ENCODE results near the gene FAM43A.

The FAM43A gene

DNA sequence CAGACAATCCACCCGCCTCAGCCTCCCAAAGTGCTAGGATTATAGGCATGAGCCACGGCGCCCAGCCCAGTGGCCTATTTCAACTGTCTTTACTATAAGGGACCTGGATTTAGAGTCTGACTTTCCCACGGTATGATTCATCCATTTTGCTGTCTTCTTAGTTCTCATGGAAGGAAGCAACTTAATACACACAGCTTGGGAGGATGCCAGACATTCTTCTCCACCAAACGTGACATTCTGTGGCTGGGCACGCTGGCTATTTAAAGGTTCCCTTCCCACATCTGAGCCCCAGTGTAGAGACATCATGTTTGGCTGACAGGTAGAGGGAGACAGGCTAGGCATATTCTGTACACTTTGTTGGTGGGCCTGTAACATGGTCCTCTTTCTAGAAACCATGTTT lies 26.2 kb downstream of the FAM43A start:
- DNase-seq: no peak

DNA sequence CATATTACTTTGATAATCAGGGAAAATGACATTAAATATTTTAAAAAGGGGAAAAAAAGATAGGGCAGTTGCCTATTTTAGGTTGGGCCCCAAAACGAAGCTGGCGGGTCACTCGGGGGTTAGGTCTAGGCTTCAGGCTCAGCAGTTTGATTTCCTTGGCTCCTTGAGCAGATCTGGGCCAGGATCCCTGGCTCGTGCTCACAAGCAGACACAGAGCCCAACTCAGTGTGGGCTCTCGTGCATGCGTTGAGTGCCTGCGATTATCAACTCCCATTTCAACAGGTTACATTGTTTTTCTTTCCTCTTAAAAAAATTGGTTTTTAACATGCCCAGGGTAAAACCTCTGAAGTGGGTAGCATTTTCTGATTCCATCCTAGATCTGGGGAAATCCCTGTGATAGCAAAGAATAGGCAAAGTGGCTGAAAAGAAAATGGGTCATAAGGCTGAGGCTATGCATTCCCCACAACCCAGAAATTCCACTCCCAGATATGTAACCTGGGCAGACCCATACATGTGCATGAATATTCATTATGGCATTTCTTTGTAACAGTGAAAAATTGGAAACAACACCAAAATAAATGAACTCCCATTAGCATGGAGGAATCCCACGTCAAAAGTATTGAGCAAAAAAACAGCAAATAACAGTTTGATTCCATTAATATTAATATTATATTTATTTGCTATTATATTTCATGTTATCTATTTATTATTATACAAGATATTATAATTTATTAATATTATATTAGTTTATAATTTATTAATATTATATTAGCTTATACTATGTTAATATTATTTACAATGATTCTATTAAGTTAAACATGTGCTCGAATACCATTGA lies 27.8 kb downstream of the FAM43A start:
- DNase-seq: no peak

DNA sequence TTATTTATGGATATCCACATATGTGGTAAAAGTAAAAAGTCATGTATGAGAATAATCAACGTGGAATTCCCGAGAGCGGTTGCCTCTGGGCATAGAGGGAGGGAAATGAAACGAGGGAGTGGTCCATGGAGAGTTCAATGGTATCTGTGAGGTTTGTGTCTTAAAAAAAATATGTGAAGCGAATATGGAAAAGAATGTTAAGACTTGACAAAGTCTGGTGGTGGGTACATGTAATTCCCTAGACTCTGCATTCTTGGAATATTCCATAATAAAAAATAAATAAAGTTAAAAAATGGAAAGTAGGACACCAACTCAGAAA lies 28.4 kb downstream of the FAM43A start:
- no peak for DNase-seq

DNA sequence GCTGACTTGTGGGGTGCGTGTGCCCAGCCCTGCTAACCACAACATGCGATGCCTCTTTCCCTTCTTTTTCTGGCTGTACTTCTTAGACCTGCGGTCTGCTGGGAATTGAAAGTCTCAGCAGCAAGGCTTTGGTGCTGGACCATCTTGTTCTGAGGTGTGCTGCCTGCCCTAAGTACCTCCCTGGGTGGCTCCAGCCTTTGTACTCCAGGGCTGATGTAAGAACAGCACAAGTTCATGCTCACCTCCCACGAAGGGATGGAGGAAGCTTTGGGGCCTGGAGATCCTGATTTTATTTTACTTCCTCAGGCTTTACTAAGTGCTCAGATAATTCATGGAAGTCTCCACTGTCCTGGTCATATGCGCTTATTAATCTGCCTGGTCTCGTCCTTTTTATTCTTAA lies 28.9 kb downstream of the FAM43A start:
- DNase-seq: no peak

DNA sequence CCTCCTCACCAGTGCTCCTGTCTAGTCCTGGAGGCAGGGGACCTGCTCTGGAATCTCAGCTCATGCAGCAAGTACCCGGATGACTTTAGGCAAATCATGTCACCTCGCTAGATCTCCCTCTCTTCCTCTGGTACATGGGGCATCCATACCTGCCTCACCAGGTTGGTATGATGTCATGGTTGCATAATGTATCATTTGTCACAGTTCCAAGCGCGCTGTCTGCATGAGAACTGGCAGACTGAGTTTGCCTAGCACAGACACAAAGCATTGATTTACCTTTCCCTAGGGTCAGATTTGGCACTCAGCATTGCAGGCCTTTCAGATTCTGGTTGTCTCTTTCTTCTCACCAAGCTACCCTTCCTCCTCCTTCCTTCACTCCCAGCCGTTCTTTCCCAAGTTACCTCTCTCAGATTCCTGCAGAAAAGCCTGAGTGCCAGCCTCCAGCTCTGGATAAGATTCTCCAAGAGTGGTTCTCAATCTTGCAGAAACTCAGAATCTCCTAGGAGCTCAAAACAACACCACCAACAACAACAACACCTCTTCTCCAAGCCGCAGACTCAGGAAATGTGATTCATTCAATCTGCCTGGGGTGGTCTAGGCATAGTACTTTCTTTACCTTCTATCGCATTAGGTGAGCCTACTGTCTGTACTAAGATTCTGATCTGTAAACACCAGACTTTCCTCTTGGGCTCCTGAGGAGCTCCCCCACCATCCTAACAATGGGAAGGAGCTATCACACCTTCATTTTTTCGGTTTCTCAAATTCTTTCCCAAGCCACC lies 29.5 kb downstream of the FAM43A start:
- no peak for DNase-seq

DNA sequence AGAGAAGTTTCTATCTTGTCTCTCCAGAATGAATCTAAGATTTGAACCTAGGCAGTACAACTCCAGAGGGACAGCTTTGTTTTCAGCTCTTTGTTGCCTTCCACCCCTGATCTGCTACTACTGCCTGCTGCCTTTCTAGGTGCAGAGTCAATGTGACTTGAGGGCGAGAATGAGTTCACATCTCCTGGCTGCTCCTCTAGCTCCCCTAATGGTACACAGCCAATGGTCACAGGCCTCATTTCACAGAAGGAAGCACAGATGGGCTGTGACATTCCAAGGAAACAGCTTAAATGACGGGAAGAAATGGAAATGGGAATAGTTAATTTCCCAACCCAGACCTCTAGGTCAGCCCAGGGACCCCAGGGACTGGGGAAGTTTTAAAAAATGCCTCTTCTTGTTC lies 32.4 kb downstream of the FAM43A start:
- no peak for DNase-seq

DNA sequence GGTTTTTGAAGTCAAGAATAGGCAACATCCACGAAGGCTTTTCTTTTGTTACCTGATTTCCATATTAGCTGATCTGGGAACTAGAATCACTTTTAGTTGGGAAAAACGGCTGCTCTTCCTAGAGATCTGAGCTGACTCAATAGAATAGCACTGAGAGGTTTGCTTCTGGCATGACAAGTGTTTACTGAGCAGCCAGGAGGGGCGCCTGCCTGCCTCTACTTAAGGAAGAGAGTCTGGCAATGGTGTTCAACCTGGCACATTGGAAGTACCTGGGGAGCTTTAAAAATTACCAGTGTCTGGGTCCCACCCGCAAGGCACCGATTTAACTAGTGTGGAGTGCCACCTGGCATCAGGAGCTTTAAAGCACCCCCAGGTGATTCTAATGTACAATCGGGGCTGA lies 34.4 kb downstream of the FAM43A start:
- no peak for DNase-seq

DNA sequence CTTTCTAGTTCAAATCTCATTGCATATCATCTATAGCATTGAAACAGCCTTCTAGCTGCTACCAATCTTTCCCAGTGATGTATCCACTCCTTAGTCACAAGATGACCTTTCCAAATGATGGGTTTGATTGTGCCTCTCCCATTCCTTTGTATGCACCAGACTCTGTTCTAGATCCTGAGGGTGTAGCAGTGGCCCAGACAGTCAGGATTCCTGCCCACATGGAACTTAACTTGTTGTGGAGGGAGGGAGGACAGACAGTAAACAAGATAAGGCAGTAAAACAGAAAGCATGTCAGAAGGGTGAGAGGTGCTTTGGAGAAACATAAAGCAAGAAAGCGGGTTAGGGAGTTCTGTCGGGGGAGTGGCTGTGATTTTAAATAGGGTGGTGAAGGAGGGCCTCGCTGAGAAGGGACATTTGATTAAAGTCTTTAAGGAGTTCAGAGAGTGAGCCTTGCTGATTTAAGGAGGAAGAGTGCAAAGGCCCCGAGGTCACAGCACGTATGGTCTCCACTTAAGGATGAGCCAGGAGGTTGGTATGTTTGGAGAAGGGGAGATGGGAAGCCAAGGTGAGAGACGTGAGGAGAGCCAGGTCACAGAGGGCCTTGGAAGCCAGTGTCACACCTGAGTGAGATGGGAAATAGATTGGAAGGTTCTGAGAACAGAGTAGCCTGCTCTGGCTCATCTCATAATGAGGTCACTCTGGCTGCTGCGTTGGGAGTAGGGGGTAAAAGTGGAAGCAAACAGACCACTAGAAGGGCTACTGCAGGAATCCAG lies 38.3 kb downstream of the FAM43A start:
- no peak for DNase-seq

DNA sequence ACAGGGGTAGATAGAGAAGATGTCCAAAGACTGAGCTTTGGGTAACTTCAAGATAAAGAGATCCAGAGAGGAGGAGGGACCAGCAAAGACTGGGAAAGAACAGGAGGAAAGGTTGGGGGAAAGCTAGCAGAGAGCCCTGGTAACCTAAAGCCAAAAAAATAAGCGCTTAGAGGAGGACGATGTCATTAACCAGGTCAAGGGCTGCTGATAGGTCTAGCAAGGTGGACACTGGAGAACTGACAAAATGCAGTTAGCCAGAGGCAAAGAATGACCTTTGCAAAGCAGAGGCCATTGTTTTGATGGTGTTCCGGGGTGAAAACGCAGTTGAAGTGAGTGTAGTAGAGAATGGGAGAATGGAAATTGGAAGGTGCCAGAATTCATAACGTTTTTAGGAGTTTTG lies 39.7 kb downstream of the FAM43A start:
- DNase-seq: no peak

DNA sequence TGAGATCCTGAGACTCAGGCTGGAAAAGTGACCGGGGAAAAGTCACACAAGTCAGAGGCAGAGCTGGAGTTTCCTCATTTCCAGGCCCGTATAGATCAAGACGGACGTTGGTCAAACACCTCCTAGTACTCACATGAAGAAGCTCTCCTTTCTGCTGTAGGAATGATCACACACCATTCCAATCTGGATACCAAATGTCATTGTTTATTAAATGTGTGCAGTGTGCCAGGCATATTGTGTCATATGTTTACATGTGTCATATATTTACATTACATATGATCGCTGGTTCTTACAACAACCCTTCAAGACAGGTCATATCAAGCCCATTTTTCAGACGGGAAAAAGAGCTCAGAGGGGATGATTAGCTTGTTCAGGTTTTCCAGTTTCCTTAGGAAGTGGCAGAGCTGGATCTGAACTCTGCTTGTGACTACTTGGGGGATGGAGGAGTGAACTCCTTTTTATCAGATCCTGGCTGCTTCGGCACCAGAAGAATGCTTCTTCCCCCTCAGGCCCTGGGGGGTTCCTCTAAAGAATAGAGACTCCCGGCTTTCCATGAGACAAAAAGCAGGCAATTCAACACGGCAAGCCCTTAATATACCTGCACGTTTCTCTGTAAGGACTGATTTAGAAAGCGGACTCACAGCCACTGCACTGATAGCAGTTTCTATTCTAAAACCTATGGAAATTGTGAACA lies 41.9 kb downstream of the FAM43A start:
- no peak for DNase-seq

DNA sequence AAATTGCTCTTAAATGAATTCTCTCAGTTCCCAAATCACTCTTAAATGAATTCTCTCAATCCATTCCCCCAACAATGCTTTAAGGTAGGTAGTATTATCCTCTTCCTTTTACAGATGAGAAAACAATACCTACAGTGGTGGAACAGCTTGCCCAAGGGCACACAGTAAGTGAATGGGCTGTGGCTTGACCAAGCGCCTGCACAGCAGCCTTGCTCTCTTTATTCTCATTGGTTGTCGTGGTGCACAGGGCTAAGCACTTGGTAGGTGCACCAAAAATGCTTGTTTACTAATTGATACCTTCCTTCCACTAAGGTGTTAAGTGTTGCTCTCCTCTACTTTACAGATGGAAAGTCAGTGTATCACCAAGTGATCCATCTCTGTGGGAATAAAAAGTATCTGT lies 43.3 kb downstream of the FAM43A start:
- no peak for DNase-seq

DNA sequence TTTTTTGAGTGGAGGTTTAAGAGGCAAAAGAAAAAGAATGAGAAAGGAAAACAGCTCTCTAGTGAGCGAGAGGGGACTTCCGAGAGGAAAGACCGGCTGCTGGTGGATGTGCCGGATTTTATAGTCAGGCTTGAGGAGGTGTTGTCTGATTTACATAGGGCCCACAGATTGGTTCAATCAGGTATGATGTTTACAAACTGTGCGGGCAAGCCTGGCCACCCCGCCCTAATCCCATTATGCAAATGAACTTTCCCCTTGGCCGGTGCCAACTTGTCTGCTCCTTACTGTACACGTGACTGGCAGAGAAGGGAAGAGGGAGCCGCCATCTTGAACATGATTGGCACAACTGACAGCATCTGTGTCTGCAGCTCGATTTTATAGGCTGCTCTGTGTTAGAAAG lies 44.7 kb downstream of the FAM43A start:
- peak; percentile 98 for DNase-seq

DNA sequence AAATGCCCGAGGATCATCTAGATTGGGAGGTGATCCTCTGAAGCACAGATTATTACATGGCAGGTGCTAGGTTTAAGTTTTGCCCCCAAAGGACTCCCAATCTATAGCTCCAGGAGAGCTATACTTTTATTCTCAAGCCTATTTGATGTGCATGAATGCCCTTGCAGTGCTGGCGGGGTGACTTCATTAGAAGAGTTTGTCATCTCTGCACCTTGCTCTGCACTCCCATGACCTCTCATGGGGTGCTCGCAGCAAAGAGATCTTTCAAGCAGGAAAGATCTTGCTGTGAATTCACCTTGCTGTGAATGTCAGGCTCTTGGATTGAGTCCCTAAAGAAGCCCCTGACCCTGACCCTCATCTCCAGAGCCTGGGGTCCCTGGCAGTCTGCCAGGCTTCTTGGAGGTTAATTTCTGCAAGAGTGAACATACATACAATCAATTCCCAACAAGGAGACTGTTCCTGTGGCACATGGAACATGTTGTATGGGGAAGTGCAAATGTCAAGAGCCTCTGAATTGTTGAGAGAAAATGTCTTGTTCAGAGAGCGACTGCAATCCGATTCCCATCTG lies 45.9 kb downstream of the FAM43A start:
- DNase-seq: no peak

DNA sequence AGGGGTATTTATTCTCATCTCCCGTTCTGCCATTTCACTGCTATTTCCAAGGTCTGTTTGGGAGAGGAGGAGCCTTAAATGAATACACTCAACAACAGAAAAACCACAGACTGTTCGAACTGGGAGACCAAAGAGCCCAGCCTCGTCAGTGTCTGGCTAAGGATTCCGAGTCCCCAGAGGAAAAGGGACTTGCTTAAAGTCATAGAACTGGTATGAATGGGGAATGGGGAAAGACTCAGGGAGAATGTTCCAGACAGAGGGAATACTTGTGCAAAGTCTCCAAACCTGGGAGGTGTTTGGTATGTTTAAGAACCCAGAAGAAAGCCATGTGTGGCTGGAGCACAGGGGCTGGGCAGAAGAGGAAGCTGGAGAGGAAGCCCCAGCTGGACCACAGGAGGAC lies 46.9 kb downstream of the FAM43A start:
- no peak for DNase-seq

DNA sequence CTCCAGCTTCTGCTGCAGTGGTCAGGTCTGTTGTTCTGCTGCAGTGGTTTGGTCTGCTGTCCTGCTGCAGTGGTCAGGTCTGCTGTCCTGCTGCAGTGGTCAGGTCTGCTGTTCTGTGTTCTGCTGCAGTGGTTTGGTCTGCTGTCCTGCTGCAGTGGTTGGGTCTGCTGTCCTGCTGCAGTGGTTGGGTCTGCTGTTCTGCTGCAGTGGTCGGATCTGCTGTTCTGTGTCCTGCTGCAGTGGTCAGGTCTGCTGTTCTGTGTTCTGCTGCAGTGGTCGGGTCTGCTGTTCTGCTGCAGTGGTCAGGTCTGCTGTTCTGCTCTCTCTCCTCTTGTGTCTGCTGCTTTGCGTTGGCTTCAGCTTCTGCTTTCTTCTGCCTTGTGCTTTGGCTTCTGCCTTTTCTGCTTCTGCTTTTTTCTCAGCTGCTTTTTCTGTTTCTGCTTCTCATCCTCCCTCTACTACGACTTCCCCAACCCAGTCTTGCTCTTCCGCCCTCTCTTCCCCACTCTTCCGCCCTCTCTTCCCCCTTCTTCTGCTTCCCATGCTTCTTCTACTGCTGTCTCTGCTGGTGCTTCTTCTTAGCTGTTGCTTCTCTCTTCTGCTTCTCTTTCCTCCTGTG lies 50.7 kb downstream of the FAM43A start:
- DNase-seq: no peak

DNA sequence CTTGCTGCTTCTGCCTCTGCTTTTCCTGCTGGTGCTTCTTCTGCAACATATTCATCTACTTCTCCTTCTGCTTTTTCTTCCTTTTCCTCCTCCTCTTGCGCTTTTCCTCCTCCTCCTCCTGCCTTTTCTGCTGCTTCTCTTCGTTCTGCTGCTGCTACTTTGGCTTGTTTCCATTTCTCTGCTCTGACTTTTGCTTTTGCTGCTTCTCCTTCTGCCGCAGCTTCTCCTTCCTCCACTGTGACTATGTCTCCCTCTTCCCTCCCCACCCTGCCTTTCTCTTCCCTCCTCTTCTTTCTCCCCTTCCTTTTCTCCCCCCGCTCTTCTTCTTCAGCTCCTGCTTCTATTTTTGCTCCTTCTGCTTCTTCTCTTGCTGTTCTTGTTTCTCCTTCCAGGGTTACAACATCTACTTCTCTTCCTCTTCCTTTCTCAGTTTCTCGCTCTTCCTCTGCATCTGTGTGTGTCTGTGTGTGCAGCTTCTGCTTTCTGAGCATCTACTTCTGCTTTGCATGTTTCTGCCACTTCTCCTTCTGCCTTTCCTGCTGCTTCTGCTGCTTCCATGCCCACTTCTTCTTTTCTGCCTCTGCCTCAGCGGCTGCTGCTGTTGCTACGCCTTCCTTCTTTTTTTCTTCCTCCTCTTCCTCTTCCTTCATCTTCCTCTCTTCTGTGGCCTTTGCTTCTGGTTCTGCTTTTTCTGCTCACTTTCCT lies 51.4 kb downstream of the FAM43A start:
- DNase-seq: no peak

All from DMS 273 treated with DMSO at 0.1 percent for 48 hours (cell line).